GM19397 (cell line): ENCODE measurements around the gene ZAR1.

ENCODE experiments used
- ATAC-seq: cut with Tn5 transposase; IDR thresholded peaks from one replicate; pipeline ENCODE4 v1.9.1; 2021; ENCODE audit warnings: mild to moderate bottlenecking, moderate library complexity; ENCODE audit not compliant: unreplicated experiment

The ZAR1 gene

GRCh38 chr4:48484494-48485168, 5.4 kb upstream of the ZAR1 start:
- no peak for ATAC-seq

GRCh38 chr4:48489683-48490011, 405 bp upstream of the ZAR1 start:
- no peak for ATAC-seq

- ATAC-seq, result no peak
These were observed 845 bp downstream of the ZAR1 start for GRCh38 chr4:48490680-48491513.

- ATAC-seq, result no peak
These were observed 1.6 kb downstream of the ZAR1 start for GRCh38 chr4:48491514-48492176.

- ATAC-seq, result no peak
These were observed 3.5 kb downstream of the ZAR1 start for GRCh38 chr4:48493452-48494100.

GRCh38 chr4:48495941-48496340, 5.9 kb downstream of the ZAR1 start:
- ATAC-seq, result no peak

GRCh38 chr4:48498895-48499294, 8.8 kb downstream of the ZAR1 start:
- no peak for ATAC-seq

- peak; percentile 79 for ATAC-seq
These were observed 9.6 kb downstream of the ZAR1 start for GRCh38 chr4:48499551-48500066.

GRCh38 chr4:48503233-48504025, 13.4 kb downstream of the ZAR1 start:
- ATAC-seq, result no peak

- no peak for ATAC-seq
These were observed 13.9 kb downstream of the ZAR1 start for GRCh38 chr4:48504026-48504330.

GRCh38 chr4:48504352-48504751, 14.3 kb downstream of the ZAR1 start:
- ATAC-seq, result no peak

GRCh38 chr4:48506716-48507115, 16.7 kb downstream of the ZAR1 start:
- no peak for ATAC-seq

- no peak for ATAC-seq
These were observed 19.5 kb downstream of the ZAR1 start for GRCh38 chr4:48509543-48509942.

GRCh38 chr4:48518143-48518542, 28.1 kb downstream of the ZAR1 start:
- no peak for ATAC-seq

GRCh38 chr4:48526406-48526805, 36.4 kb downstream of the ZAR1 start:
- no peak for ATAC-seq

- ATAC-seq, result no peak
These were observed 48.3 kb downstream of the ZAR1 start for GRCh38 chr4:48538358-48538757.

- no peak for ATAC-seq
These were observed 49.5 kb downstream of the ZAR1 start for GRCh38 chr4:48539597-48539996.

GRCh38 chr4:48542888-48543287, 52.8 kb downstream of the ZAR1 start:
- ATAC-seq, result no peak

- ATAC-seq, result no peak
These were observed 53.7 kb downstream of the ZAR1 start for GRCh38 chr4:48543796-48544195.
